ENCODE results near the gene CAMK2G.

The CAMK2G gene

DNA sequence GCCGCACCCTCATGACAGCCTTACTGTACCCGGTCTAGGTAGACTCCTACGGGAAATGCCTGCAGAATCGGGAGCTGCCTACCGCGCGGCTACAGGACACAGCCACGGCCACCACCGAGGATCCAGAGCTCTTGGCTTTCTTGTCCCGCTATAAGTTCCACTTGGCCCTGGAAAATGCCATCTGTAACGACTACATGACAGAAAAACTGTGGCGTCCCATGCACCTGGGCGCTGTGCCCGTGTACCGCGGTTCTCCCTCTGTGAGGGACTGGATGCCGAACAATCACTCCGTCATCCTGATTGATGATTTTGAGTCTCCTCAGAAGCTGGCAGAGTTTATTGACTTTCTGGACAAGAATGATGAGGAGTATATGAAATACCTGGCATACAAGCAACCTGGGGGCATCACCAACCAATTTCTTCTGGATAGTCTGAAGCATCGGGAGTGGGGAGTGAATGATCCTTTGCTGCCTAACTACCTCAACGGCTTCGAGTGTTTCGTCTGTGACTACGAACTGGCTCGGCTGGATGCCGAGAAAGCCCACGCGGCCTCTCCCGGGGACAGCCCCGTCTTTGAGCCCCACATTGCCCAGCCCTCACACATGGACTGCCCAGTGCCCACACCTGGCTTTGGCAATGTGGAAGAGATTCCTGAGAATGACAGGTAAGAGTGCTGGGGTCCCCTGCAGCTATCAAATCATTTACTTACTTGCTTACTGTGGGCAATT, 101.0 kb downstream of the CAMK2G start:
- H2AFZ ChIP-seq (ENCODE audit: low read depth, low read length), result peak overlapping the region; percentile 86
- H3K4me3 ChIP-seq (ENCODE audit: low read depth in 1 of 2, low read length in 2 of 2), result peak overlapping the region; percentile 63 to 73
- peak; percentile 5; the same call in 1 of the 3 replicates for ATAC-seq (ENCODE audit: insufficient read depth, low read depth)
- peaks cover 75% of the 10 kb centered on the region for H3K36me3 ChIP-seq (ENCODE audit: insufficient read depth, low read length)
- peak overlapping the region; percentile 92 for H3K4me2 ChIP-seq (ENCODE audit: insufficient read depth, low read length)
- no peak for DNase-seq
- peak overlapping the region; percentile 71 for H3K27ac ChIP-seq (ENCODE audit: low read length)
- no peaks in the 10 kb centered on the region for H3K27me3 ChIP-seq (ENCODE audit: insufficient read depth, low read length, poor library complexity)
- peaks cover 49% of the 10 kb centered on the region for H3K79me2 ChIP-seq (ENCODE audit: insufficient read depth, low read length)
- no peaks in the 10 kb centered on the region for H3K9me3 ChIP-seq (ENCODE audit: insufficient read depth, low read length, severe bottlenecking)
- no peak for TF ChIP-seq EZH2 (IDR thresholded peaks at IDR 0.05; ENCODE audit: borderline replicate concordance, low read depth, low read length, severe bottlenecking)
- TF ChIP-seq, protein P1, sequence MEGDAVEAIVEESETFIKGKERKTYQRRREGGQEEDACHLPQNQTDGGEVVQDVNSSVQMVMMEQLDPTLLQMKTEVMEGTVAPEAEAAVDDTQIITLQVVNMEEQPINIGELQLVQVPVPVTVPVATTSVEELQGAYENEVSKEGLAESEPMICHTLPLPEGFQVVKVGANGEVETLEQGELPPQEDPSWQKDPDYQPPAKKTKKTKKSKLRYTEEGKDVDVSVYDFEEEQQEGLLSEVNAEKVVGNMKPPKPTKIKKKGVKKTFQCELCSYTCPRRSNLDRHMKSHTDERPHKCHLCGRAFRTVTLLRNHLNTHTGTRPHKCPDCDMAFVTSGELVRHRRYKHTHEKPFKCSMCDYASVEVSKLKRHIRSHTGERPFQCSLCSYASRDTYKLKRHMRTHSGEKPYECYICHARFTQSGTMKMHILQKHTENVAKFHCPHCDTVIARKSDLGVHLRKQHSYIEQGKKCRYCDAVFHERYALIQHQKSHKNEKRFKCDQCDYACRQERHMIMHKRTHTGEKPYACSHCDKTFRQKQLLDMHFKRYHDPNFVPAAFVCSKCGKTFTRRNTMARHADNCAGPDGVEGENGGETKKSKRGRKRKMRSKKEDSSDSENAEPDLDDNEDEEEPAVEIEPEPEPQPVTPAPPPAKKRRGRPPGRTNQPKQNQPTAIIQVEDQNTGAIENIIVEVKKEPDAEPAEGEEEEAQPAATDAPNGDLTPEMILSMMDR (IDR thresholded peaks at IDR 0.05; ENCODE audit: borderline replicate concordance, extremely low read depth, low read length, poor library complexity, severe bottlenecking), result no peak
- peak overlapping the region; percentile 72 for H3K9ac ChIP-seq (ENCODE audit: low read depth, low read length)
- H3K4me1 ChIP-seq (ENCODE audit: insufficient read depth, low read length), result peaks cover 50% of the 10 kb centered on the region
- peaks cover 3% of the 10 kb centered on the region; the same call in 1 of the 2 replicates for H4K20me1 ChIP-seq (ENCODE audit: insufficient read depth, low read length)

DNA sequence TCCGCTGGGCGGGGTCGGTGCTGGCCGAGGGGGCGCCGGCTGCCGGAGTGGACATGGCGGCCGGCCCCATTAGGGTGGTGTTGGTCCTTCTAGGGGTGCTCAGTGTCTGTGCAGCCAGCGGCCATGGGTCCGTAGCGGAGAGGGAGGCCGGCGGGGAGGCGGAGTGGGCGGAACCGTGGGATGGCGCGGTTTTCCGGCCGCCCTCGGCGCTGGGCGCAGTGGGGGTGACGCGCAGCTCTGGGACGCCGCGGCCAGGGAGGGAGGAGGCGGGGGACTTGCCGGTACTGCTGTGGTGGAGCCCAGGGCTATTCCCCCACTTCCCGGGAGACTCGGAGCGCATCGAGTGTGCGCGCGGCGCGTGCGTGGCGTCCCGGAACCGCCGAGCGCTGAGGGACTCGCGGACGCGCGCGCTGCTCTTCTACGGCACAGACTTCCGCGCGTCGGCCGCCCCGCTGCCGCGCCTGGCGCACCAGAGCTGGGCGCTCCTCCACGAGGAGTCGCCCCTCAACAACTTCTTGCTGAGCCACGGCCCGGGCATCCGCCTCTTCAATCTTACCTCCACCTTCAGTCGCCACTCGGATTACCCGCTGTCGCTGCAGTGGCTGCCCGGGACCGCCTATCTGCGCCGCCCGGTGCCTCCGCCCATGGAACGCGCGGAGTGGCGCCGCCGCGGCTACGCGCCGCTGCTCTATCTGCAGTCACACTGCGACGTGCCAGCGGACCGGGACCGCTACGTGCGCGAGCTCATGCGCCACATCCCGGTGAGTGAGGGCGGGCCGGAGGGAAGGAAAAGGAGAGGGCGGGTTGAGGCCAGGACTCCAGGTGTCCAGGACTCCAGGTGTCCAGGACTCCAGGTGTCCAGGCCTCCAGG, 101.8 kb downstream of the CAMK2G start:
- TF ChIP-seq EZH2 (IDR thresholded peaks at IDR 0.05; ENCODE audit: borderline replicate concordance, low read depth, low read length, severe bottlenecking), result no peak
- TF ChIP-seq, protein P1 (IDR thresholded peaks at IDR 0.05; ENCODE audit: borderline replicate concordance, extremely low read depth, low read length, poor library complexity, severe bottlenecking), result peak; percentile 25
- Histone ChIP-seq H3K4me2 (ENCODE audit: insufficient read depth, low read length) (peak overlapping the region; percentile 92), H4K20me1 (ENCODE audit: insufficient read depth, low read length) (peaks cover 3% of the 10 kb centered on the region; the same call in 1 of the 2 replicates), H3K4me1 (ENCODE audit: insufficient read depth, low read length) (peaks cover 50% of the 10 kb centered on the region), H3K27me3 (ENCODE audit: insufficient read depth, low read length, poor library complexity) (no peaks in the 10 kb centered on the region), H3K9me3 (ENCODE audit: insufficient read depth, low read length, severe bottlenecking) (no peaks in the 10 kb centered on the region), H3K79me2 (ENCODE audit: insufficient read depth, low read length) (peaks cover 45% of the 10 kb centered on the region), H2AFZ (ENCODE audit: low read depth, low read length) (peak overlapping the region; percentile 86), H3K9ac (ENCODE audit: low read depth, low read length) (peak overlapping the region; percentile 72), H3K27ac (ENCODE audit: low read length) (peak overlapping the region; percentile 71), H3K4me3 (ENCODE audit: low read depth in 1 of 2, low read length in 2 of 2) (peak overlapping the region; percentile 63 to 73), H3K36me3 (ENCODE audit: insufficient read depth, low read length) (peaks cover 74% of the 10 kb centered on the region)
- DNase-seq, result peak; percentile 80
- ATAC-seq (ENCODE audit: insufficient read depth, low read depth), result peak; percentile 78

DNA sequence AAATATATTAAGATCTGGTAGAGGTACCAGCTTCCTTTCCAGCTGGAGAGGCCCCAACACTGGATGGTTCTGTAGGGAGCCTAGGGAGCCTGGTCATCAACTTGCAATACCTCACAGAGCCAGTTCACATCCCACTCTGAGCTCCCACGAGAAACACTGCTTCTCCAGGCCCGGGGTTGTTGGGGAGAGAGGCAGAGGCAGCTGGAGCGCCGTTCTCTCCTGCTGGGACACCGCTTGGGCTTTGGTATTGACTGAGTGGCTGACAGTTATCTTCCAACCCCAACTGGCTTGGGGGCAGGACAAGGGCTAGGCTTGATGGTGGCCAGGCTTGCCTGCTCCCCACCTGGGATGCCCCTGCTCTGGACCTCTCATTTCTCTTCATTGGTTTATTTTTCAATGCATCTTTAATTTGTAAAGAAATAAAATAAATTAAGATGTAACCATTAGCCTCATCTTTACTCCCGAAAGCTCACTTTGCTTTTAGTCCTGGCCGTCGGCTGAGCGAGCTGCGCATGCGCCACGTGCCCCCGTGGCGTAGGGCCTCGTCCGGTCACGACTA, 102.6 kb downstream of the CAMK2G start:
- ATAC-seq (ENCODE audit: insufficient read depth, low read depth), result no peak; the same call in 2 of the 3 replicates
- H3K4me2 ChIP-seq (ENCODE audit: insufficient read depth, low read length), result peak overlapping the region; percentile 92
- H3K36me3 ChIP-seq (ENCODE audit: insufficient read depth, low read length), result peaks cover 74% of the 10 kb centered on the region
- peaks cover 47% of the 10 kb centered on the region for H3K4me1 ChIP-seq (ENCODE audit: insufficient read depth, low read length)
- peaks cover 38% of the 10 kb centered on the region for H3K79me2 ChIP-seq (ENCODE audit: insufficient read depth, low read length)
- no peaks in the 10 kb centered on the region for H3K9me3 ChIP-seq (ENCODE audit: insufficient read depth, low read length, severe bottlenecking)
- peaks cover 3% of the 10 kb centered on the region; the same call in 1 of the 2 replicates for H4K20me1 ChIP-seq (ENCODE audit: insufficient read depth, low read length)
- TF ChIP-seq, protein P1 (IDR thresholded peaks at IDR 0.05; ENCODE audit: borderline replicate concordance, extremely low read depth, low read length, poor library complexity, severe bottlenecking), result no peak
- TF ChIP-seq EZH2 (IDR thresholded peaks at IDR 0.05; ENCODE audit: borderline replicate concordance, low read depth, low read length, severe bottlenecking), result no peak
- DNase-seq, result no peak
- peak overlapping the region; percentile 86 for H2AFZ ChIP-seq (ENCODE audit: low read depth, low read length)
- peak overlapping the region; percentile 72 for H3K9ac ChIP-seq (ENCODE audit: low read depth, low read length)
- H3K27ac ChIP-seq (ENCODE audit: low read length), result peak overlapping the region; percentile 71
- H3K4me3 ChIP-seq (ENCODE audit: low read depth in 1 of 2, low read length in 2 of 2), result peak overlapping the region; percentile 63 to 73; a peak in 3 of 4 replicates
- no peaks in the 10 kb centered on the region for H3K27me3 ChIP-seq (ENCODE audit: insufficient read depth, low read length, poor library complexity)
